CD14-positive monocyte (primary cell): ENCODE results near the gene TEDDM1. TPM values are rescaled to one million over a fixed set of nuclear protein-coding genes. Genes with fewer than 3 reads are reported as not detected.

ENCODE experiments used
- DNase-seq, 3 donors: peaks; one replicate each; pipeline ENCODE4 v3.0.0-alpha.2; 2011 to 2022
- H2AFZ ChIP-seq: 2 replicates; pipeline ENCODE4 v1.6.0; 2012; ENCODE audit warnings: mild to moderate bottlenecking, low read depth, low read length, inconsistent platforms; ENCODE audit not compliant: insufficient read depth, poor library complexity, severe bottlenecking
- H3K27ac ChIP-seq, 2 donors: 1 replicate in 1 of 2; 2 replicates in 1 of 2; pipeline ENCODE4 v1.5.1; 2012 to 2013; ENCODE audit warnings: low read length in 2 of 2, control low read depth in 1 of 2, inconsistent platforms in 1 of 2, low read depth in 1 of 2, mild to moderate bottlenecking in 1 of 2
- H3K27me3 ChIP-seq, 2 donors: one replicate each; pipeline versions ENCODE4 v1.6.0 to v1.6.1; 2011 to 2013; ENCODE audit warnings: low read length in 2 of 2; ENCODE audit not compliant: control insufficient read depth in 2 of 2, insufficient read depth in 2 of 2
- H3K36me3 ChIP-seq, 2 donors: replicated peaks in 1 of 2; 1 replicate in 1 of 2; 2 replicates in 1 of 2; pipeline versions ENCODE4 v1.5.1 to v1.6.1; 2012 to 2013; ENCODE audit warnings: low read length in 2 of 2, control low read depth in 1 of 2, inconsistent platforms in 1 of 2, mild to moderate bottlenecking in 1 of 2; ENCODE audit not compliant: insufficient read depth in 2 of 2, control insufficient read depth in 1 of 2
- H3K4me1 ChIP-seq, 2 donors: 1 replicate in 1 of 2; 2 replicates in 1 of 2; pipeline versions ENCODE4 v1.5.1 to v1.6.1; 2012 to 2013; ENCODE audit warnings: low read length in 2 of 2, control low read depth in 1 of 2, inconsistent platforms in 1 of 2, mild to moderate bottlenecking in 1 of 2, moderate library complexity in 1 of 2; ENCODE audit not compliant: insufficient read depth in 2 of 2, control insufficient read depth in 1 of 2
- H3K4me2 ChIP-seq: replicated peaks from 2 replicates; pipeline ENCODE3; 2012; ENCODE audit warnings: low read length, moderate library complexity, mild to moderate bottlenecking; ENCODE audit not compliant: poor library complexity, severe bottlenecking; ENCODE audit errors: extremely low read depth
- H3K4me3 ChIP-seq, 3 experiments: fragments of 200-600 bp in 1 of 3; sonication (generic) in 1 of 3; replicated peaks in 1 of 3; 1 replicate in 2 of 3; 2 replicates in 1 of 3; pipeline ENCODE4 v1.5.1; 2011 to 2013; ENCODE audit warnings: low read length in 3 of 3, mild to moderate bottlenecking in 3 of 3, control low read depth in 2 of 3, low read depth in 2 of 3, inconsistent platforms in 1 of 3, moderate library complexity in 1 of 3
- H3K79me2 ChIP-seq: 2 replicates; pipeline ENCODE4 v1.6.0; 2012; ENCODE audit warnings: mild to moderate bottlenecking, control low read depth, inconsistent platforms, low read length, moderate library complexity; ENCODE audit not compliant: insufficient read depth
- H3K9ac ChIP-seq: 2 replicates; pipeline ENCODE4 v1.6.0; 2017; ENCODE audit warnings: low read length, mild to moderate bottlenecking; ENCODE audit not compliant: insufficient read depth, poor library complexity, severe bottlenecking
- H3K9me3 ChIP-seq, 2 donors: replicated peaks in 1 of 2; 1 replicate in 1 of 2; 2 replicates in 1 of 2; pipeline versions ENCODE4 v1.5.1 to v1.6.1; 2012 to 2013; ENCODE audit warnings: low read length in 2 of 2, control low read depth in 1 of 2; ENCODE audit not compliant: control insufficient read depth in 1 of 2, insufficient read depth in 1 of 2
- H4K20me1 ChIP-seq: 2 replicates; pipeline ENCODE4 v1.6.0; 2012; ENCODE audit warnings: mild to moderate bottlenecking, low read length, control low read depth, moderate library complexity; ENCODE audit not compliant: insufficient read depth
- H3K27ac Mint-ChIP-seq, 7 donors: one replicate each; pipeline ENCODE4 v1.8.0; 2020; ENCODE audit warnings: mild to moderate bottlenecking in 7 of 7, mixed read lengths in 7 of 7, moderate library complexity in 6 of 7, inconsistent platforms in 2 of 7
- H3K27me3 Mint-ChIP-seq, 3 donors: one replicate each; pipeline ENCODE4 v1.8.0; 2021 to 2022; ENCODE audit warnings: low read depth in 3 of 3, mild to moderate bottlenecking in 3 of 3, mixed read lengths in 3 of 3, moderate library complexity in 3 of 3, inconsistent platforms in 1 of 3
- H3K36me3 Mint-ChIP-seq, 2 donors: one replicate each; pipeline ENCODE4 v1.8.0; 2020; ENCODE audit warnings: mixed read lengths in 2 of 2, inconsistent platforms in 1 of 2, mild to moderate bottlenecking in 1 of 2
- H3K4me1 Mint-ChIP-seq: one replicate; pipeline ENCODE4 v1.8.0; 2020; ENCODE audit warnings: mild to moderate bottlenecking, mixed read lengths
- H3K4me3 Mint-ChIP-seq, 2 donors: one replicate each; pipeline ENCODE4 v1.8.0; 2020; ENCODE audit warnings: mild to moderate bottlenecking in 2 of 2, mixed read lengths in 2 of 2, moderate library complexity in 1 of 2
- H3K9me3 Mint-ChIP-seq, 7 donors: one replicate each; pipeline ENCODE4 v1.8.0; 2020 to 2022; ENCODE audit warnings: mixed read lengths in 7 of 7, mild to moderate bottlenecking in 6 of 7, moderate library complexity in 6 of 7, inconsistent platforms in 2 of 7
- WGBS: methylation state at CpG from one replicate; pipeline ENCODE4 v1.1.5; 2013; ENCODE audit warnings: missing lambda C conversion rate; ENCODE audit not compliant: insufficient coverage; 5-methylcytosine and 5-hydroxymethylcytosine counted together
- intact Hi-C, 2 donors: fragments of 100-400 bp; cut with micrococcal nuclease; formaldehyde crosslinking; loops; one replicate each; pipeline versions ENCODE4 v1.15.0 to v1.15.1; 2023
- polyA plus RNA-seq, 3 donors: library from polyadenylated mRNA; depleted of rRNA in 1 of 3; unstranded in 2 of 3; stranded (reverse) in 1 of 3; fragments of 300-500 nt in 2 of 3; fragments of >200 nt in 1 of 3; fragmentation: Illumina TruSeq in 2 of 3; gene quantifications; 1 replicate in 2 of 3; 2 replicates in 1 of 3; pipeline ENCODE4 v1.2.3, GENCODE V29; 2012 to 2021
- TF ChIP-seq, protein P1 (sequence below): fragments of 200-600 bp; IDR thresholded peaks from one replicate; pipeline ENCODE4 v1.8.0; 2022; ENCODE audit warnings: antibody characterized with exemption, mild to moderate bottlenecking

The TEDDM1 gene
- polyA plus RNA-seq, 3 donors = 0.07 TPM; not detected in 2

DNA sequence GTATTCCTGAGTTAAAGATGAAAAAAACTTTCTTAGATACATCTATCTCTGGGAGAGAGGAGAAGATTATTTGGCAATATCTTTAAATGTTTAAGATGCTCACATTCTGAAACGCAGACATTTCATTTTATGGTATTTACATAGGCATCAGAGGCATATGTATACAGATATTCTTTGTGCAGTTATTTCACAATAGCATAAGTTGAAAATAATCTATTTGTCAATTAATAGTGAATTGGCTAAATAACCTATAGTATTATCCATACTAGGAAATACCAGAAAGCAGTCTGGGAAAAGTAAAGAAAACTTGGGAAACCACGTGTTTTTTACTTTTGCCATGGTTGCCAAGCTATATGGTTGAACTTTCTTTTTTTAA lies 44.8 kb downstream of the TEDDM1 start:
- Mint-ChIP-seq H3K36me3 (no peaks in the 10 kb centered on the region), H3K4me3 (no peak overlapping the region), H3K9me3 (peaks cover 0 to 2% (median 0%) of the 10 kb centered on the region in 7 donors), H3K27me3 (peaks cover 0 to 7% (median 0%) of the 10 kb centered on the region in 3 donors), H3K4me1 (no peaks in the 10 kb centered on the region), H3K27ac (no peak overlapping the region)
- H3K9ac ChIP-seq = no peak overlapping the region
- H3K36me3 ChIP-seq = no peaks in the 10 kb centered on the region
- H4K20me1 ChIP-seq = no peaks in the 10 kb centered on the region
- H3K4me2 ChIP-seq = no peak overlapping the region
- H3K9me3 ChIP-seq = no peaks in the 10 kb centered on the region
- H3K79me2 ChIP-seq = no peaks in the 10 kb centered on the region
- no peak for DNase-seq
- H2AFZ ChIP-seq = no peak overlapping the region
- WGBS = no CpG with 5 or more reads among the region's 2 CpGs
- no peak overlapping the region for H3K27ac ChIP-seq
- intact Hi-C loops = no loop called here
- TF ChIP-seq, protein P1, sequence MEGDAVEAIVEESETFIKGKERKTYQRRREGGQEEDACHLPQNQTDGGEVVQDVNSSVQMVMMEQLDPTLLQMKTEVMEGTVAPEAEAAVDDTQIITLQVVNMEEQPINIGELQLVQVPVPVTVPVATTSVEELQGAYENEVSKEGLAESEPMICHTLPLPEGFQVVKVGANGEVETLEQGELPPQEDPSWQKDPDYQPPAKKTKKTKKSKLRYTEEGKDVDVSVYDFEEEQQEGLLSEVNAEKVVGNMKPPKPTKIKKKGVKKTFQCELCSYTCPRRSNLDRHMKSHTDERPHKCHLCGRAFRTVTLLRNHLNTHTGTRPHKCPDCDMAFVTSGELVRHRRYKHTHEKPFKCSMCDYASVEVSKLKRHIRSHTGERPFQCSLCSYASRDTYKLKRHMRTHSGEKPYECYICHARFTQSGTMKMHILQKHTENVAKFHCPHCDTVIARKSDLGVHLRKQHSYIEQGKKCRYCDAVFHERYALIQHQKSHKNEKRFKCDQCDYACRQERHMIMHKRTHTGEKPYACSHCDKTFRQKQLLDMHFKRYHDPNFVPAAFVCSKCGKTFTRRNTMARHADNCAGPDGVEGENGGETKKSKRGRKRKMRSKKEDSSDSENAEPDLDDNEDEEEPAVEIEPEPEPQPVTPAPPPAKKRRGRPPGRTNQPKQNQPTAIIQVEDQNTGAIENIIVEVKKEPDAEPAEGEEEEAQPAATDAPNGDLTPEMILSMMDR = no peak
- H3K4me1 ChIP-seq = no peaks in the 10 kb centered on the region
- no peaks in the 10 kb centered on the region for H3K27me3 ChIP-seq
- no peak overlapping the region for H3K4me3 ChIP-seq

GRCh38 chr1:182351790-182352364 lies 48.6 kb downstream of the TEDDM1 start:
- DNase-seq = no peak
- Mint-ChIP-seq H3K4me3 (no peak overlapping the region), H3K27me3 (peaks cover 0 to 3% (median 0%) of the 10 kb centered on the region in 3 donors), H3K36me3 (no peaks in the 10 kb centered on the region), H3K9me3 (no peaks in the 10 kb centered on the region), H3K4me1 (no peaks in the 10 kb centered on the region), H3K27ac (no peak overlapping the region)
- no peak overlapping the region for H3K4me2 ChIP-seq
- no peak overlapping the region for H3K4me3 ChIP-seq
- 86% methylated on average over 1 of the region's 1 CpG for WGBS
- H3K27ac ChIP-seq = no peak overlapping the region
- no peaks in the 10 kb centered on the region for H3K27me3 ChIP-seq
- H3K9ac ChIP-seq = no peak overlapping the region
- no peaks in the 10 kb centered on the region for H3K9me3 ChIP-seq
- no peak overlapping the region for H2AFZ ChIP-seq
- no peaks in the 10 kb centered on the region for H3K79me2 ChIP-seq
- intact Hi-C loops = no loop called here
- H3K4me1 ChIP-seq = no peaks in the 10 kb centered on the region
- no peaks in the 10 kb centered on the region for H4K20me1 ChIP-seq
- H3K36me3 ChIP-seq = no peaks in the 10 kb centered on the region
- TF ChIP-seq, protein P1 = no peak
